Bronchial epithelial cell (primary cell): ENCODE data around the gene SRPK3. TPM values are rescaled to one million over a fixed set of nuclear protein-coding genes. Genes with fewer than 3 reads are reported as not detected.
A peak's percentile ranks its signal among the peaks of the same experiment; 100 is the strongest.
"Not testable (repeated sequence)": the region's sequence is repeated elsewhere in the genome, so short reads cannot be mapped to it uniquely, and the experiment has no call there.

ENCODE experiments used
- DNase-seq: peaks from one replicate; pipeline ENCODE4 v3.0.0-alpha.2; 2010; ENCODE audit warnings: low read depth
- FAIRE-seq: peaks from 2 replicates; lab custom pipeline; 2011; peaks lifted over from hg19 to GRCh38; lab: Jason Lieb, UNC
- H3K27me3 ChIP-seq: 2 replicates; pipeline ENCODE4 v1.5.1; 2011; ENCODE audit warnings: low read length; ENCODE audit not compliant: control insufficient read depth, insufficient read depth
- H3K36me3 ChIP-seq: 2 replicates; pipeline ENCODE4 v1.5.1; 2011; ENCODE audit warnings: low read length; ENCODE audit not compliant: control insufficient read depth, insufficient read depth
- H3K4me3 ChIP-seq: 2 replicates; pipeline ENCODE4 v1.5.1; 2011; ENCODE audit warnings: mild to moderate bottlenecking, low read depth, low read length, control low read depth
- CTCF ChIP-seq: IDR thresholded peaks from 2 replicates; pipeline ENCODE4 v1.5.1; 2011; ENCODE audit warnings: mild to moderate bottlenecking, moderate library complexity, low read length, control low read depth, inconsistent platforms; ENCODE audit not compliant: insufficient read depth, severe bottlenecking
- total RNA-seq: library from RNA; depleted of rRNA; stranded (reverse); fragments of >200 nt; gene quantifications from 2 replicates; pipeline ENCODE4 v1.2.1, GENCODE V29; 2014

The SRPK3 gene
- total RNA-seq, 1 donor from 2014 or later = under 0.01 TPM

- FAIRE-seq = no peak
- DNase-seq = peak; percentile 68
- no peak for TF ChIP-seq CTCF
- H3K4me3 ChIP-seq = no peak overlapping the region
- H3K27me3 ChIP-seq = no peaks in the 10 kb centered on the region
- H3K36me3 ChIP-seq = no peaks in the 10 kb centered on the region
These were observed 40.9 kb upstream of the SRPK3 start for GRCh38 chrX:153739754-153740486.

- Histone ChIP-seq H3K36me3 (no peaks in the 10 kb centered on the region), H3K27me3 (no peaks in the 10 kb centered on the region), H3K4me3 (no peak overlapping the region)
- FAIRE-seq (no peak), DNase-seq (no peak)
- no peak for TF ChIP-seq CTCF
These were observed 40.1 kb upstream of the SRPK3 start for GRCh38 chrX:153740631-153741222.

- TF ChIP-seq CTCF = no peak
- no peak overlapping the region for H3K4me3 ChIP-seq
- H3K27me3 ChIP-seq = no peaks in the 10 kb centered on the region
- FAIRE-seq (no peak), DNase-seq (no peak)
- no peaks in the 10 kb centered on the region for H3K36me3 ChIP-seq
These were observed 39.4 kb upstream of the SRPK3 start for GRCh38 chrX:153741446-153741845.

- H3K27me3 ChIP-seq, H3K4me3 ChIP-seq, FAIRE-seq, DNase-seq, H3K36me3 ChIP-seq: not testable (repeated sequence)
These were observed 38.7 kb upstream of the SRPK3 start for GRCh38 chrX:153742111-153742510.

- DNase-seq, H3K36me3 ChIP-seq, H3K4me3 ChIP-seq, H3K27me3 ChIP-seq, FAIRE-seq: not testable (repeated sequence)
These were observed 37.9 kb upstream of the SRPK3 start for GRCh38 chrX:153742796-153743467.

- DNase-seq = peak; percentile 28
- not testable (repeated sequence) for H3K4me3 ChIP-seq, H3K36me3 ChIP-seq, H3K27me3 ChIP-seq, FAIRE-seq
These were observed 37.2 kb upstream of the SRPK3 start for GRCh38 chrX:153743468-153744209.
